Keratinocyte (primary cell): ENCODE measurements around the gene ARHGEF37. TPM values are rescaled to one million over a fixed set of nuclear protein-coding genes. Genes with fewer than 3 reads are reported as not detected.
A peak's percentile ranks its signal among the peaks of the same experiment; 100 is the strongest.

Source experiments
- DNase-seq: peaks from one replicate; pipeline ENCODE4 v3.0.0-alpha.2; 2011; ENCODE audit warnings: low read depth, missing footprints, low spot score
- FAIRE-seq: peaks from 2 replicates; lab custom pipeline; 2011; peaks lifted over from hg19 to GRCh38; lab: Jason Lieb, UNC
- H2AFZ ChIP-seq: 2 replicates; pipeline ENCODE4 v1.6.0; 2012; ENCODE audit warnings: low read length, control low read depth, inconsistent platforms; ENCODE audit not compliant: control insufficient read depth
- H3K27ac ChIP-seq: 2 replicates; pipeline ENCODE4 v1.5.1; 2011; ENCODE audit warnings: low read length; ENCODE audit not compliant: control insufficient read depth, insufficient read depth
- H3K27me3 ChIP-seq: 3 replicates; pipeline ENCODE4 v1.6.0; 2011; ENCODE audit warnings: low read length; ENCODE audit not compliant: control insufficient read depth, insufficient read depth; ENCODE audit errors: extremely low read depth
- H3K36me3 ChIP-seq, 2 experiments: 2 replicates in 1 of 2; 3 replicates in 1 of 2; pipeline ENCODE4 v1.5.1; 2011; ENCODE audit warnings: low read length in 2 of 2, mild to moderate bottlenecking in 1 of 2; ENCODE audit not compliant: control insufficient read depth in 2 of 2, insufficient read depth in 2 of 2; ENCODE audit errors: extremely low read depth in 1 of 2
- H3K4me1 ChIP-seq: 3 replicates; pipeline ENCODE4 v1.5.1; 2011; ENCODE audit warnings: low read length; ENCODE audit not compliant: control insufficient read depth, insufficient read depth; ENCODE audit errors: extremely low read depth
- H3K4me2 ChIP-seq: 3 replicates; pipeline ENCODE4 v1.6.0; 2011; ENCODE audit warnings: low read depth, low read length; ENCODE audit not compliant: control insufficient read depth, insufficient read depth; ENCODE audit errors: extremely low read depth
- H3K4me3 ChIP-seq, 3 experiments: fragments of 200-600 bp in 1 of 3; sonication (generic) in 1 of 3; 2 replicates in 2 of 3; 3 replicates in 1 of 3; pipeline ENCODE4 v1.5.1; 2011 to 2016; ENCODE audit warnings: low read length in 3 of 3, mild to moderate bottlenecking in 3 of 3, control low read depth in 2 of 3, inconsistent platforms in 1 of 3, low read depth in 1 of 3, mixed read lengths in 1 of 3, mixed run types in 1 of 3, moderate library complexity in 1 of 3; ENCODE audit not compliant: control insufficient read depth in 2 of 3, insufficient read depth in 2 of 3; ENCODE audit errors: extremely low read depth in 1 of 3
- H3K79me2 ChIP-seq: 2 replicates; pipeline ENCODE4 v1.6.0; 2012; ENCODE audit warnings: low read length; ENCODE audit not compliant: control insufficient read depth, insufficient read depth
- H3K9ac ChIP-seq: 3 replicates; pipeline ENCODE4 v1.6.0; 2011; ENCODE audit warnings: low read length; ENCODE audit not compliant: control insufficient read depth, insufficient read depth; ENCODE audit errors: extremely low read depth
- H3K9me1 ChIP-seq: 3 replicates; pipeline ENCODE4 v1.6.0; 2011; ENCODE audit warnings: low read length; ENCODE audit not compliant: control insufficient read depth, insufficient read depth; ENCODE audit errors: extremely low read depth
- H3K9me3 ChIP-seq: 2 replicates; pipeline ENCODE4 v1.5.1; 2012; ENCODE audit warnings: low read depth, low read length; ENCODE audit not compliant: control insufficient read depth
- H4K20me1 ChIP-seq: 3 replicates; pipeline ENCODE4 v1.6.0; 2011; ENCODE audit warnings: low read length; ENCODE audit not compliant: control insufficient read depth, insufficient read depth; ENCODE audit errors: extremely low read depth
- EZH2 ChIP-seq: IDR thresholded peaks from one replicate; pipeline ENCODE4 v1.6.1; 2012; ENCODE audit warnings: inconsistent platforms, mild to moderate bottlenecking, low read length, moderate library complexity
- dilution Hi-C: fragments of 300-500 bp; cut with MboI; formaldehyde crosslinking; loops from one replicate; pipeline ENCODE4 v1.7.0; 2020; ENCODE audit warnings: low sequenced_read_pairs; ENCODE audit not compliant: extremely low pct_ligation_motif_present
- polyA plus RNA-seq, 5 experiments: library from polyadenylated mRNA; depleted of rRNA in 3 of 5; stranded (reverse) in 3 of 5; stranded (forward) in 1 of 5; unstranded in 1 of 5; fragments of >200 nt; gene quantifications; 1 replicate in 1 of 5; 2 replicates in 3 of 5; 3 replicates in 1 of 5; pipeline versions ENCODE4 v1.2.1 to v1.2.3, GENCODE V29; 2011 to 2012; ENCODE audit warnings: missing spikeins in 2 of 5, low read depth in 1 of 5, low replicate concordance in 1 of 5
- TF ChIP-seq, protein P1 (sequence below), 3 experiments: IDR thresholded peaks in 1 of 3; conservative IDR thresholded peaks in 1 of 3; optimal IDR thresholded peaks in 1 of 3; 2 replicates in 2 of 3; 3 replicates in 1 of 3; pipeline versions ENCODE3 to v1.5.1; 2011; ENCODE audit warnings: low read length in 3 of 3, mild to moderate bottlenecking in 3 of 3, moderate library complexity in 2 of 3, control low read depth in 1 of 3, inconsistent platforms in 1 of 3; ENCODE audit not compliant: insufficient read depth in 2 of 3; ENCODE audit errors: extremely low read depth in 1 of 3

The ARHGEF37 gene
- polyA plus RNA-seq, 1 donor (not counting 4 experiments of a cell fraction or from before 2014, with no cell fraction given): 8.7 TPM

DNA sequence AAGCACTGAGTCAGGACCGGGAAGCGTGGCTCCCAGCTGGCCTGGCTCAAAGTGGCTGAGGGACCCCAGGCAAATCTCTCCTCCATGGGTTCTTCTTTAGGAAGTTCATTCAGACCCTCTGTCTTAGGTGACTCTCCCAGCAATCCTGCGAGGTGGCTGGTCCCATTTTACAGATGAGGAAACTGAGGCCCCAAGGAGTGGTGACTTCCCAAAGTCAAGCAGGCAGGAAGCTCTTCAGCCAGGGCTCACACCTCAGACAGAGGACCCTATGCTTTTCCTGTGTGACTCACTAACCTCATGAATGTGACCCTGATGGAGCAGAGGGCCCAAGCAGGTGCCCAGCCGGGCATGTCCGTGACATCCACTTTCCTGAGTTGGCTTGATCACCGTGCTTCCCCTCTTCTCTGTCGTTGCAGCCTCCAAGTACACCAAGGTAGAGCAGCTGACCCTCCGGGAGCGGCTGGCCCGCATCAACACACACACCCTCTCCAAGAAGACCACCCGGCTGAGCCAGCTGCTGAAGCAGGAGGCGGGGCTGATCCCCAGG lies 36.5 kb downstream of the ARHGEF37 start:
- H3K4me2 ChIP-seq: peak overlapping the region; percentile 56
- peak overlapping the region; percentile 59 for H3K9ac ChIP-seq
- H3K9me3 ChIP-seq: no peaks in the 10 kb centered on the region
- DNase-seq (no peak), FAIRE-seq (no peak)
- dilution Hi-C loops: no loop called here
- no peaks in the 10 kb centered on the region for H3K79me2 ChIP-seq
- no peak overlapping the region for H2AFZ ChIP-seq
- peaks cover 21% of the 10 kb centered on the region for H3K4me1 ChIP-seq
- no peaks in the 10 kb centered on the region for H4K20me1 ChIP-seq
- peak overlapping the region; percentile 81 for H3K27ac ChIP-seq
- peaks cover 0 to 11% of the 10 kb centered on the region in 2 experiments for H3K36me3 ChIP-seq
- H3K27me3 ChIP-seq: no peaks in the 10 kb centered on the region
- H3K9me1 ChIP-seq: no peaks in the 10 kb centered on the region
- TF ChIP-seq, protein P1, sequence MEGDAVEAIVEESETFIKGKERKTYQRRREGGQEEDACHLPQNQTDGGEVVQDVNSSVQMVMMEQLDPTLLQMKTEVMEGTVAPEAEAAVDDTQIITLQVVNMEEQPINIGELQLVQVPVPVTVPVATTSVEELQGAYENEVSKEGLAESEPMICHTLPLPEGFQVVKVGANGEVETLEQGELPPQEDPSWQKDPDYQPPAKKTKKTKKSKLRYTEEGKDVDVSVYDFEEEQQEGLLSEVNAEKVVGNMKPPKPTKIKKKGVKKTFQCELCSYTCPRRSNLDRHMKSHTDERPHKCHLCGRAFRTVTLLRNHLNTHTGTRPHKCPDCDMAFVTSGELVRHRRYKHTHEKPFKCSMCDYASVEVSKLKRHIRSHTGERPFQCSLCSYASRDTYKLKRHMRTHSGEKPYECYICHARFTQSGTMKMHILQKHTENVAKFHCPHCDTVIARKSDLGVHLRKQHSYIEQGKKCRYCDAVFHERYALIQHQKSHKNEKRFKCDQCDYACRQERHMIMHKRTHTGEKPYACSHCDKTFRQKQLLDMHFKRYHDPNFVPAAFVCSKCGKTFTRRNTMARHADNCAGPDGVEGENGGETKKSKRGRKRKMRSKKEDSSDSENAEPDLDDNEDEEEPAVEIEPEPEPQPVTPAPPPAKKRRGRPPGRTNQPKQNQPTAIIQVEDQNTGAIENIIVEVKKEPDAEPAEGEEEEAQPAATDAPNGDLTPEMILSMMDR (optimal IDR thresholded peaks at IDR 0.05 in 1 of 3, IDR thresholded peaks at IDR 0.05 in 1 of 3, conservative IDR thresholded peaks at IDR 0.05 in 1 of 3; ENCODE audit: extremely low read depth in 1 of 3, insufficient read depth in 2 of 3, low read length in 3 of 3): no peak
- TF ChIP-seq EZH2: no peak
- no peak overlapping the region for H3K4me3 ChIP-seq

DNA sequence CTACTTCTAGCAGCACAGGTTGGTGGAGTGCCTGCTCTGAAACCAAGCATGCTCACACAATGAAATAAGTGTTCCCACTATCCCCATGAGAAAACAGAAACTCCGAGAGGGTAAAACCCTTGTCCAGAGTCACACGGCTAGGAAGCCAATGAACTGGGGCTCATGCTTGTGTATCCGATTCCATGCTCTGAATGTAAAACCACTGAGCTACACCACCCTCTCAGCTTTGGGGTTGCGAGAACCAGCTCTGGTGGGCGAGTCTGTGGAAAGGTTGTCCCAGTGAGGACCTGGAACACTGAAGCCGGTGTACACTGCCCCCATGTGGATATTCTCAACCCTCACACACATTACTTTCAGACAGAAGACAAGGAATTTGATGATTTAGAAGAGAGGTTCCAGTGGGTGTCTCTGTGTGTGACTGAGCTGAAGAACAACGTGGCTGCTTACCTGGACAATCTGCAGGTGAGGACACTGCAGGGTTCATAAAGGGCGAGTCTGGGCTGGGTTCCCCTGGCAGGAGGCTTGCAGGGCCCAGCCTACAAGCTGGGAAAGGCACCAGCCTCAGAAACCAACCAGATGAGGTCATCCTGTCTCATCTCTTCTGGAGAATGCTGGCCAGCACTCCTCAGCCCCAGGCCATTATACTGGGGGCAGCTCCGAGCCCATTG lies 37.4 kb downstream of the ARHGEF37 start:
- Histone ChIP-seq H4K20me1 (no peaks in the 10 kb centered on the region), H3K4me3 (peak overlapping the region in 1 of 3 experiments; percentile 7), H3K9me1 (no peaks in the 10 kb centered on the region), H3K27me3 (no peaks in the 10 kb centered on the region), H2AFZ (peak overlapping the region; percentile 57), H3K36me3 (peaks cover 0 to 12% of the 10 kb centered on the region in 2 experiments), H3K4me1 (peaks cover 20% of the 10 kb centered on the region), H3K9me3 (no peaks in the 10 kb centered on the region), H3K27ac (peak overlapping the region; percentile 81), H3K4me2 (peak overlapping the region; percentile 56), H3K9ac (peak overlapping the region; percentile 64), H3K79me2 (no peaks in the 10 kb centered on the region)
- FAIRE-seq (peak; percentile 98), DNase-seq (peak; percentile 99)
- dilution Hi-C loops: no loop called here
- TF ChIP-seq, protein P1 (optimal IDR thresholded peaks at IDR 0.05 in 1 of 3, IDR thresholded peaks at IDR 0.05 in 1 of 3, conservative IDR thresholded peaks at IDR 0.05 in 1 of 3; ENCODE audit: extremely low read depth in 1 of 3, insufficient read depth in 2 of 3, low read length in 3 of 3): peak; percentile 72 to 92 (median 82)
- no peak for TF ChIP-seq EZH2
